Uterus (tissue), 4 donors: ENCODE results near the gene C22orf23. TPM values are rescaled to one million over a fixed set of nuclear protein-coding genes. Genes with fewer than 3 reads are reported as not detected.

Source experiments
- DNase-seq, 2 donors: peaks; one replicate each; pipeline ENCODE4 v3.0.0-alpha.2; 2019 to 2020
- H3K27ac ChIP-seq, 2 donors: fragments of 200-600 bp; sonication (generic); 1 replicate in 1 of 2; 2 replicates in 1 of 2; pipeline ENCODE4 v1.5.1; 2016 to 2018
- H3K27me3 ChIP-seq, 2 donors: fragments of 200-600 bp; sonication (generic); one replicate each; pipeline ENCODE4 v1.5.1; 2018 to 2019; ENCODE audit warnings: control low read depth in 1 of 2
- H3K36me3 ChIP-seq, 2 donors: fragments of 200-600 bp; sonication (generic); one replicate each; pipeline ENCODE4 v1.5.1; 2019; ENCODE audit warnings: control low read depth in 1 of 2
- H3K4me1 ChIP-seq, 2 donors: fragments of 200-600 bp; sonication (generic); one replicate each; pipeline ENCODE4 v1.5.1; 2018 to 2019; ENCODE audit warnings: control low read depth in 1 of 2
- H3K4me3 ChIP-seq, 2 donors: fragments of 200-600 bp; sonication (generic); 1 replicate in 1 of 2; 2 replicates in 1 of 2; pipeline ENCODE4 v1.5.1; 2018 to 2019; ENCODE audit warnings: mild to moderate bottlenecking in 1 of 2
- H3K9me3 ChIP-seq, 2 donors: fragments of 200-600 bp; sonication (generic); one replicate each; pipeline ENCODE4 v1.5.1; 2019; ENCODE audit warnings: control low read depth in 1 of 2
- POLR2A ChIP-seq, 2 donors: fragments of 450-650 bp; IDR thresholded peaks; one replicate each; pipeline ENCODE4 v1.6.1; 2016; ENCODE audit warnings: antibody characterized with exemption in 2 of 2, mild to moderate bottlenecking in 1 of 2, moderate library complexity in 1 of 2
- intact Hi-C: fragments of 100-400 bp; cut with DNase I; formaldehyde crosslinking; loops from one replicate; pipeline ENCODE4 v1.15.1; 2023; ENCODE audit warnings: low total_unique reads
- microRNA-seq: library from miRNA; unstranded; fragments of <30 nt; microRNA quantifications from one replicate; pipeline ENCODE4, GENCODE V29; 2016; ENCODE audit warnings: borderline microRNAs expressed, borderline replicate concordance
- total RNA-seq, 4 donors: library from RNA; depleted of rRNA in 3 of 4; stranded (reverse); fragments of >200 nt in 3 of 4; gene quantifications; one replicate each; pipeline versions ENCODE4 v1.1.0 to v1.2.4, GENCODE V29; 2014 to 2023
- TF ChIP-seq, protein P1 (sequence below), 4 experiments: fragments of 200-600 bp in 2 of 4; fragments of 450-650 bp in 2 of 4; sonication (generic) in 2 of 4; IDR thresholded peaks; one replicate each; pipeline ENCODE4 v1.5.1; 2016 to 2019; ENCODE audit warnings: antibody characterized with exemption in 4 of 4, mild to moderate bottlenecking in 2 of 4, moderate library complexity in 1 of 4
- donor health status: DM: yes; HTN: yes; CAD: no.

Gene C22orf23
- total RNA-seq, 4 donors from 2014 or later: 0.40 to 0.76 TPM; not detected in 2

DNA sequence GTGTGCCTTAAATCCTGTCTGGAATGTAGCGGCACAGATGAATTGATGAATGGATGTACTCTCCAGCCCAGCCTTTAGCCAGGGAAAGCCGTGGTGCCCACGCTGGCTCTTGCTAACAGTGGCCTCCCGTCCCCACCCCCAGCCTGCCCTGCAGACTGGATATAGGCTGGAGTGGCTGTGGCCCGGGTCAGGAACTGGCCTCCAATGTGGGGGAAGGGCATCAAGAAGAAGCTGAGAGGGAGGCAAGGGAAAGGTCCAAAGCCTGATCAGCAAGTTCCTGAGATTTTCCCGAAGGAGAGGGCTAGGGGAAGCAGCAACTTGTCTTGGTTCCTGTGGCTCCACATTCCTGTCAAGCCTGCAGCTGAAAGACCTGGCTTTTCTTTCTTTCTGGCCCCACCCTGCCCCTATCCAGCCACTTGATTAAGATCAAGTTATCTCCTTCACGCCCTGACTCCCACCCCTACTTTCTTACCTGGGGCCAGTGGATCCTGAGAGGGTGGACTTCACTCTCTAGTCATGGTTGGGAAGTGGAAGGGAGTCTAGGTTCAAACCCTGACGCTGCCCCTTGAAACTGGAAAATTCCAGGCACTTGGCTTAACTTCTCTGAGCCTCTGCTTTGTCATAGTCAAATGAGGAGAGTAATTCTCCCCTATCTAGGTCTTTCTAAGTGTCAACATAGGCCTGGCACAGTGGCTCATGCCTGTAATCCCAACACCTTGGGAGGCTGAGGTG is 58.3 kb downstream of the C22orf23 start:
- H3K4me1 ChIP-seq: peaks cover 6 to 8% of the 10 kb centered on the region in 2 donors

DNA sequence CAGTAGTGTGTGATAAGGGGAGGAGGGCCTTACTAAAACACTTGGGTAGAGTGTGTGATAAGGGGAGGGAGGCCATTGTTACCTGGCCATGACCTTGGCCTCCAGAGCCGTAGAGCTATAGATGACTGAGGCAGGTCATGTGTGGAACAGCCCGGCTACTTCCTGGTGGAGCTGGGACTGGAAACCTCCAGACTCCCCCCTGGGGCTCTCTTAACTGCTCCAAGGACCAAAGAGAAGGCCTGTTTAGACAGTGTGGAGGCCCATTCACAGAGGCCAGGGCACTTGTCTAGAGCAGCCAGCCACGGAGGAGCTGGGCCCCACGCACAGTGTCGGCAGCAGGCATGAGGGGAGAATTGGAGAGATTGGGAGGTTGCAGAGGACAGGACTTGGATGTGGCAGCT is 59.8 kb downstream of the C22orf23 start:
- Histone ChIP-seq H3K4me3 (no peak overlapping the region), H3K27ac (peak overlapping the region; percentile 71 to 74), H3K4me1 (peaks cover 6 to 8% of the 10 kb centered on the region in 2 donors), H3K9me3 (no peaks in the 10 kb centered on the region), H3K27me3 (no peaks in the 10 kb centered on the region), H3K36me3 (no peaks in the 10 kb centered on the region)
- no peak for TF ChIP-seq POLR2A (IDR thresholded peaks at IDR 0.05)
- TF ChIP-seq, protein P1, sequence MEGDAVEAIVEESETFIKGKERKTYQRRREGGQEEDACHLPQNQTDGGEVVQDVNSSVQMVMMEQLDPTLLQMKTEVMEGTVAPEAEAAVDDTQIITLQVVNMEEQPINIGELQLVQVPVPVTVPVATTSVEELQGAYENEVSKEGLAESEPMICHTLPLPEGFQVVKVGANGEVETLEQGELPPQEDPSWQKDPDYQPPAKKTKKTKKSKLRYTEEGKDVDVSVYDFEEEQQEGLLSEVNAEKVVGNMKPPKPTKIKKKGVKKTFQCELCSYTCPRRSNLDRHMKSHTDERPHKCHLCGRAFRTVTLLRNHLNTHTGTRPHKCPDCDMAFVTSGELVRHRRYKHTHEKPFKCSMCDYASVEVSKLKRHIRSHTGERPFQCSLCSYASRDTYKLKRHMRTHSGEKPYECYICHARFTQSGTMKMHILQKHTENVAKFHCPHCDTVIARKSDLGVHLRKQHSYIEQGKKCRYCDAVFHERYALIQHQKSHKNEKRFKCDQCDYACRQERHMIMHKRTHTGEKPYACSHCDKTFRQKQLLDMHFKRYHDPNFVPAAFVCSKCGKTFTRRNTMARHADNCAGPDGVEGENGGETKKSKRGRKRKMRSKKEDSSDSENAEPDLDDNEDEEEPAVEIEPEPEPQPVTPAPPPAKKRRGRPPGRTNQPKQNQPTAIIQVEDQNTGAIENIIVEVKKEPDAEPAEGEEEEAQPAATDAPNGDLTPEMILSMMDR (IDR thresholded peaks at IDR 0.05): no peak
- intact Hi-C loops: no loop called here
- DNase-seq: no peak

More for the DNA sequence above, 58.3 kb downstream of the C22orf23 start:
- intact Hi-C loops: loop anchor here (5.0 kb wide), 1 partner anchor 37 kb away; no protein-coding TSS in a partner anchor
- Histone ChIP-seq H3K4me3 (no peak overlapping the region), H3K36me3 (no peaks in the 10 kb centered on the region), H3K27ac (peak overlapping the region; percentile 71 to 74), H3K27me3 (no peaks in the 10 kb centered on the region), H3K9me3 (no peaks in the 10 kb centered on the region)
- no peak for DNase-seq
- TF ChIP-seq POLR2A (IDR thresholded peaks at IDR 0.05): no peak
- TF ChIP-seq, protein P1 (IDR thresholded peaks at IDR 0.05): no peak

Small RNAs within 50 kb of the gene (microRNA-seq; reads per million reads assigned to microRNA genes)
- gene MIR4534 (not detected), gene MIR6820 (3.4 reads per million)

Other genes starting within 250 kb of the C22orf23 start
- gene GCAT, start 145.7 kb downstream of the C22orf23 start, total RNA-seq: 10 to 100 TPM in 3 of 4 donors, 1 to 10 TPM in 1; 3.8 to 53.8 (median 14.9) TPM
- gene GALR3, start 130.2 kb downstream of the C22orf23 start, total RNA-seq: not detected
- gene ANKRD54, start 109.3 kb downstream of the C22orf23 start, total RNA-seq: 10 to 100 TPM in 3 of 4 donors, 1 to 10 TPM in 1; 8.5 to 37.7 (median 20.5) TPM
- gene EIF3L, start 104.2 kb downstream of the C22orf23 start, total RNA-seq: 100 to 1,000 TPM; 290 to 559 (median 413) TPM
- gene MICALL1, start 47.3 kb downstream of the C22orf23 start, total RNA-seq: 10 to 100 TPM in 3 of 4 donors, 1 to 10 TPM in 1; 7.4 to 96.6 (median 46.6) TPM
- gene POLR2F, start 98 bp upstream of the C22orf23 start, total RNA-seq: 10 to 100 TPM; 31.5 to 63.8 (median 43.3) TPM
- gene SOX10, start 31.0 kb upstream of the C22orf23 start, total RNA-seq: 1 to 10 TPM in 2 of 4 donors, not detected in 2; 2.3 to 3.8 TPM
- 10 to 100 TPM in 3 of 4 donors, 1 to 10 TPM in 1; 2.9 to 38.7 (median 29.2) TPM for gene PICK1, start 103.8 kb upstream of the C22orf23 start, total RNA-seq
- 1 to 10 TPM in 1 of 4 donors, not detected in 3; 1.4 TPM for gene SLC16A8, start 130.6 kb upstream of the C22orf23 start, total RNA-seq
- gene BAIAP2L2, start 157.1 kb upstream of the C22orf23 start, total RNA-seq: 1 to 10 TPM in 1 of 4 donors, under 1 TPM in 1, not detected in 2; 0.59 to 1.7 TPM
- 10 to 100 TPM in 3 of 4 donors, 1 to 10 TPM in 1; 8.7 to 50.9 (median 34.5) TPM for gene PLA2G6, start 228.2 kb upstream of the C22orf23 start, total RNA-seq
- gene MAFF, start 248.4 kb upstream of the C22orf23 start, total RNA-seq: 100 to 1,000 TPM in 1 of 4 donors, 10 to 100 TPM in 3; 10.1 to 180 (median 44.0) TPM